WTC11 (cell line): Measurements from ENCODE around the gene SGTA.

Source experiments
- ARID4B ChIP-seq: sonication (generic); formaldehyde crosslinking; IDR thresholded peaks from 2 replicates; pipeline ENCODE4 v1.8.0; 2023; ENCODE audit warnings: missing genetic modification reagents, mild to moderate bottlenecking, borderline replicate concordance
- ATF1 ChIP-seq: sonication (generic); formaldehyde crosslinking; IDR thresholded peaks from 2 replicates; pipeline ENCODE4 v1.8.1; 2023; ENCODE audit warnings: mild to moderate bottlenecking, moderate library complexity, missing genetic modification reagents
- RELA ChIP-seq: sonication (generic); formaldehyde crosslinking; IDR thresholded peaks from 2 replicates; pipeline ENCODE4 v1.8.1; 2022; ENCODE audit warnings: missing genetic modification reagents, mild to moderate bottlenecking, borderline replicate concordance
- TEAD4 ChIP-seq: sonication (generic); formaldehyde crosslinking; IDR thresholded peaks from 2 replicates; pipeline ENCODE4 v1.8.0; 2022; ENCODE audit warnings: mild to moderate bottlenecking, missing genetic modification reagents
- ZNF263 ChIP-seq: sonication (generic); formaldehyde crosslinking; IDR thresholded peaks from 2 replicates; pipeline ENCODE4 v1.8.1; 2022; ENCODE audit warnings: low read depth, mild to moderate bottlenecking, moderate library complexity, missing genetic modification reagents
- ZSCAN18 ChIP-seq: fragments of 250-450 bp; sonication (Bioruptor Pico); IDR thresholded peaks from 2 replicates; pipeline ENCODE4 v2.1.2; 2022; ENCODE audit warnings: mild to moderate bottlenecking, moderate library complexity
- TF ChIP-seq, protein P1 (sequence below): fragments of 200-600 bp; IDR thresholded peaks from 2 replicates; pipeline ENCODE4 v1.8.0; 2022; ENCODE audit warnings: antibody characterized with exemption
- TF ChIP-seq, protein P2 (sequence below): sonication (generic); formaldehyde crosslinking; IDR thresholded peaks from 2 replicates; pipeline ENCODE4 v1.8.1; 2023; ENCODE audit warnings: mild to moderate bottlenecking, missing genetic modification reagents, borderline replicate concordance
- TF ChIP-seq, protein P3 (sequence below): sonication (generic); formaldehyde crosslinking; IDR thresholded peaks from 2 replicates; pipeline ENCODE4 v1.8.1; 2022; ENCODE audit warnings: low read depth, missing genetic modification reagents, borderline replicate concordance

DNA sequence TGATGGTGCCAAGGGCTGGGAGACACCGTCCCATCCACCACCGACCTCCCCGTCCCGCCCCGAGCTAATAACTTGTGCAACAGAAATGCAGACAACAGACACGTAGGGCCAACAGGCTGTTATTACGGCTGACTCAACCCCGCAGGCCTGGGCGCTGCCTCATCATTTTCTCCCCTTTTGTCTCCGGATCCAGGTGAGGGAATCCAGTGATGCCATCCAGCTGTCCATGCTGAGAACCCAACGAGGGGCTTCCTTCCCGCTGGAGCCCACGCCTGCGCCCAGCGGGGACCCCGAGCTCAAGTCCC lies 55.5 kb downstream of the SGTA start:
- TF ChIP-seq, protein P1, sequence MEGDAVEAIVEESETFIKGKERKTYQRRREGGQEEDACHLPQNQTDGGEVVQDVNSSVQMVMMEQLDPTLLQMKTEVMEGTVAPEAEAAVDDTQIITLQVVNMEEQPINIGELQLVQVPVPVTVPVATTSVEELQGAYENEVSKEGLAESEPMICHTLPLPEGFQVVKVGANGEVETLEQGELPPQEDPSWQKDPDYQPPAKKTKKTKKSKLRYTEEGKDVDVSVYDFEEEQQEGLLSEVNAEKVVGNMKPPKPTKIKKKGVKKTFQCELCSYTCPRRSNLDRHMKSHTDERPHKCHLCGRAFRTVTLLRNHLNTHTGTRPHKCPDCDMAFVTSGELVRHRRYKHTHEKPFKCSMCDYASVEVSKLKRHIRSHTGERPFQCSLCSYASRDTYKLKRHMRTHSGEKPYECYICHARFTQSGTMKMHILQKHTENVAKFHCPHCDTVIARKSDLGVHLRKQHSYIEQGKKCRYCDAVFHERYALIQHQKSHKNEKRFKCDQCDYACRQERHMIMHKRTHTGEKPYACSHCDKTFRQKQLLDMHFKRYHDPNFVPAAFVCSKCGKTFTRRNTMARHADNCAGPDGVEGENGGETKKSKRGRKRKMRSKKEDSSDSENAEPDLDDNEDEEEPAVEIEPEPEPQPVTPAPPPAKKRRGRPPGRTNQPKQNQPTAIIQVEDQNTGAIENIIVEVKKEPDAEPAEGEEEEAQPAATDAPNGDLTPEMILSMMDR = no peak
- TF ChIP-seq TEAD4 (no peak), ZNF263 (CRISPR knock-in tag) (no peak), ATF1 (CRISPR knock-in tag) (no peak), RELA (CRISPR knock-in tag) (no peak), ARID4B (no peak), ZSCAN18 (CRISPR knock-in tag) (no peak)
- TF ChIP-seq, protein P2, sequence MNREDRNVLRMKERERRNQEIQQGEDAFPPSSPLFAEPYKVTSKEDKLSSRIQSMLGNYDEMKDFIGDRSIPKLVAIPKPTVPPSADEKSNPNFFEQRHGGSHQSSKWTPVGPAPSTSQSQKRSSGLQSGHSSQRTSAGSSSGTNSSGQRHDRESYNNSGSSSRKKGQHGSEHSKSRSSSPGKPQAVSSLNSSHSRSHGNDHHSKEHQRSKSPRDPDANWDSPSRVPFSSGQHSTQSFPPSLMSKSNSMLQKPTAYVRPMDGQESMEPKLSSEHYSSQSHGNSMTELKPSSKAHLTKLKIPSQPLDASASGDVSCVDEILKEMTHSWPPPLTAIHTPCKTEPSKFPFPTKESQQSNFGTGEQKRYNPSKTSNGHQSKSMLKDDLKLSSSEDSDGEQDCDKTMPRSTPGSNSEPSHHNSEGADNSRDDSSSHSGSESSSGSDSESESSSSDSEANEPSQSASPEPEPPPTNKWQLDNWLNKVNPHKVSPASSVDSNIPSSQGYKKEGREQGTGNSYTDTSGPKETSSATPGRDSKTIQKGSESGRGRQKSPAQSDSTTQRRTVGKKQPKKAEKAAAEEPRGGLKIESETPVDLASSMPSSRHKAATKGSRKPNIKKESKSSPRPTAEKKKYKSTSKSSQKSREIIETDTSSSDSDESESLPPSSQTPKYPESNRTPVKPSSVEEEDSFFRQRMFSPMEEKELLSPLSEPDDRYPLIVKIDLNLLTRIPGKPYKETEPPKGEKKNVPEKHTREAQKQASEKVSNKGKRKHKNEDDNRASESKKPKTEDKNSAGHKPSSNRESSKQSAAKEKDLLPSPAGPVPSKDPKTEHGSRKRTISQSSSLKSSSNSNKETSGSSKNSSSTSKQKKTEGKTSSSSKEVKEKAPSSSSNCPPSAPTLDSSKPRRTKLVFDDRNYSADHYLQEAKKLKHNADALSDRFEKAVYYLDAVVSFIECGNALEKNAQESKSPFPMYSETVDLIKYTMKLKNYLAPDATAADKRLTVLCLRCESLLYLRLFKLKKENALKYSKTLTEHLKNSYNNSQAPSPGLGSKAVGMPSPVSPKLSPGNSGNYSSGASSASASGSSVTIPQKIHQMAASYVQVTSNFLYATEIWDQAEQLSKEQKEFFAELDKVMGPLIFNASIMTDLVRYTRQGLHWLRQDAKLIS (CRISPR knock-in tag) = no peak
- TF ChIP-seq, protein P3, sequence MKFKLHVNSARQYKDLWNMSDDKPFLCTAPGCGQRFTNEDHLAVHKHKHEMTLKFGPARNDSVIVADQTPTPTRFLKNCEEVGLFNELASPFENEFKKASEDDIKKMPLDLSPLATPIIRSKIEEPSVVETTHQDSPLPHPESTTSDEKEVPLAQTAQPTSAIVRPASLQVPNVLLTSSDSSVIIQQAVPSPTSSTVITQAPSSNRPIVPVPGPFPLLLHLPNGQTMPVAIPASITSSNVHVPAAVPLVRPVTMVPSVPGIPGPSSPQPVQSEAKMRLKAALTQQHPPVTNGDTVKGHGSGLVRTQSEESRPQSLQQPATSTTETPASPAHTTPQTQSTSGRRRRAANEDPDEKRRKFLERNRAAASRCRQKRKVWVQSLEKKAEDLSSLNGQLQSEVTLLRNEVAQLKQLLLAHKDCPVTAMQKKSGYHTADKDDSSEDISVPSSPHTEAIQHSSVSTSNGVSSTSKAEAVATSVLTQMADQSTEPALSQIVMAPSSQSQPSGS (CRISPR knock-in tag) = no peak
